ENCODE data around the gene LYRM4. TPM values are rescaled to one million over a fixed set of nuclear protein-coding genes. Genes with fewer than 3 reads are reported as not detected.

LYRM4 gene
- total and polyA plus RNA-seq, 8 donors: 8.7 to 14.9 (median 12.6) TPM

GRCh38 chr6:5243069-5243468 lies 17.7 kb downstream of the LYRM4 start:
- DNase-seq (no peak), FAIRE-seq (no peak), ATAC-seq (no peak)
- no peaks in the 10 kb centered on the region for H3K9me3 ChIP-seq
- intact Hi-C loops (cut with DNase I): no loop called here
- H3K4me3 ChIP-seq: no peak overlapping the region
- H3K27me3 ChIP-seq: no peaks in the 10 kb centered on the region
- whole genome bisulfite sequencing, 2 donors: 83 to 96% methylated on average over 12 of the region's 12 CpGs
- no peaks in the 10 kb centered on the region for H3K4me1 ChIP-seq
- H3K36me3 ChIP-seq: no peaks in the 10 kb centered on the region
- H3K27ac ChIP-seq: no peak overlapping the region
- TF ChIP-seq CTCF (IDR thresholded peaks at IDR 0.05): no peak

GRCh38 chr6:5241252-5241651 lies 19.5 kb downstream of the LYRM4 start:
- Histone ChIP-seq H3K36me3 (no peaks in the 10 kb centered on the region), H3K27me3 (no peaks in the 10 kb centered on the region), H3K4me1 (no peaks in the 10 kb centered on the region), H3K27ac (no peak overlapping the region), H3K4me3 (no peak overlapping the region), H3K9me3 (no peaks in the 10 kb centered on the region)
- 95 to 97% methylated on average over 2 of the region's 2 CpGs for WGBS, 2 donors
- ATAC-seq (no peak), FAIRE-seq (no peak), DNase-seq (no peak)
- intact Hi-C loops (cut with DNase I): no loop called here
- TF ChIP-seq CTCF (IDR thresholded peaks at IDR 0.05): no peak

DNA sequence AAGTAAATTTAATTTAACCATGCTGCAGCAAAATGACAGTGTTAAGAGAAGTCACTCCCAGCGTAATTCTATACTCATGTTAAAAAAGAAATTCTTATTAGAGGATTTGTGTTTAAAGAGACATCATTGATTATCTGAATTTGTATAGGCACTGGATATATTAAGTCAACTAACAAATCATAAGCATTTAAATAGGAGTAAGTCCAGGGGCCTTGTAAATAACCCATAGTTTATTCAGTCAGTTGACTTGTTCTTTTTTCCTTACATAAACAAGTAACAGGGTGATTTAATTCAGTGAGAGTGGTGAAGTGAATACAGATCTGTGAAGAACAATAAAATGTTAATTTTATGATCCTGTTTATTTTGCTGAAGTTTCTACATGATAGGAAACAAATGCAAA lies 22.4 kb downstream of the LYRM4 start:
- TF ChIP-seq CTCF (IDR thresholded peaks at IDR 0.05): no peak
- ATAC-seq (no peak), DNase-seq (no peak), FAIRE-seq (no peak)
- intact Hi-C loops (cut with DNase I): no loop called here
- Histone ChIP-seq H3K27me3 (no peaks in the 10 kb centered on the region), H3K4me1 (no peaks in the 10 kb centered on the region), H3K9me3 (no peaks in the 10 kb centered on the region), H3K27ac (no peak overlapping the region), H3K36me3 (no peaks in the 10 kb centered on the region), H3K4me3 (no peak overlapping the region)
- 91 to 93% methylated on average over 1 of the region's 1 CpG for WGBS, 2 donors

GRCh38 chr6:5237805-5238204 lies 22.9 kb downstream of the LYRM4 start:
- WGBS, 2 donors: 81 to 83% methylated on average over 4 of the region's 4 CpGs

GRCh38 chr6:5235830-5236229 lies 24.9 kb downstream of the LYRM4 start:
- Histone ChIP-seq H3K27ac (no peak overlapping the region), H3K9me3 (no peaks in the 10 kb centered on the region), H3K4me3 (no peak overlapping the region), H3K36me3 (no peaks in the 10 kb centered on the region), H3K27me3 (no peaks in the 10 kb centered on the region), H3K4me1 (peaks cover 0 to 5% (median 0%) of the 10 kb centered on the region in 3 donors)
- FAIRE-seq: no peak
- 91 to 97% methylated on average over 2 of the region's 2 CpGs for WGBS, 2 donors
- intact Hi-C loops (cut with DNase I): no loop called here
- TF ChIP-seq CTCF (IDR thresholded peaks at IDR 0.05): no peak
- no peak for ATAC-seq
- no peak for DNase-seq

More at GRCh38 chr6:5237805-5238204, 22.9 kb downstream of the LYRM4 start:
- Histone ChIP-seq H3K27ac (no peak overlapping the region), H3K27me3 (no peaks in the 10 kb centered on the region), H3K4me1 (no peaks in the 10 kb centered on the region), H3K4me3 (no peak overlapping the region), H3K9me3 (no peaks in the 10 kb centered on the region), H3K36me3 (no peaks in the 10 kb centered on the region)
- DNase-seq: no peak
- ATAC-seq: no peak
- FAIRE-seq: no peak
- TF ChIP-seq CTCF (IDR thresholded peaks at IDR 0.05): no peak
- intact Hi-C loops (cut with DNase I): no loop called here
